ENCODE results near the gene STPG3. TPM values are rescaled to one million over a fixed set of nuclear protein-coding genes. Genes with fewer than 3 reads are reported as not detected.

The STPG3 gene
- total and polyA plus RNA-seq, 2 of the 8 experiments (the other 6 are each of a cell fraction or from before 2014, with no cell fraction given): not detected

DNA sequence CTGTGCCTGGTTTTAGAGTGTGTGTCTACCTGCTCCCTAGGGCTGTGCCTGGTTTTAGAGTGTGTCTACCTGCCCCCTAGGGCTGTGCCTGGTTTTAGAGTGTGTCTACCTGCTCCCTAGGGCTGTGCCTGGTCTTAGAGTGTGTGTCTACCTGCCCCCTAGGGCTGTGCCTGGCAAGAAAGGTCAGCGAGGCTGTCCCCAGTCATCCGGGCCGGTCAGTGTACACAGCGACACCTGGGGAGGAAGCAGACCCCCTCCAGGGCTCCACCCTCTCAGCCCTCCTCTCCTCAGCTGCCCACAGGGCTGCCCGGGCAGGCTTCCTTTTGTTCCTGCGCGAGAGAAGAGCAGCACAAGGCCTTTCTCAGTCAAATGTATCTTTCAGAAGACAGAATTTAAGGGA lies 46.9 kb downstream of the STPG3 start:
- H3K56ac ChIP-seq (replicated peaks; ENCODE audit: insufficient read length, low read depth, low read length): no peak overlapping the region
- DNase-seq (ENCODE audit: low read depth in 1 of 2, low spot score in 2 of 2) (peak in 1 of 2 experiments; percentile 54), FAIRE-seq (no peak)
- no peak overlapping the region for H2BK12ac ChIP-seq (ENCODE audit: low read depth, low read length)
- H3K36me3 ChIP-seq (ENCODE audit: control insufficient read depth in 2 of 4, insufficient read depth in 4 of 4, low read length in 3 of 4): no peaks in the 10 kb centered on the region
- peaks cover 3 to 32% (median 28%) of the 10 kb centered on the region in 4 experiments for H3K4me1 ChIP-seq (replicated peaks in 1 of 4; ENCODE audit: control insufficient read depth in 3 of 4, insufficient read depth in 4 of 4, low read length in 3 of 4)
- no peak overlapping the region for H3K9ac ChIP-seq (replicated peaks in 1 of 4; ENCODE audit: extremely low read depth in 1 of 4, low read depth in 3 of 4, low read length in 3 of 4)
- H2BK15ac ChIP-seq (ENCODE audit: low read length): no peak overlapping the region
- WGBS, 2 experiments (ENCODE audit: extremely low coverage in 1 of 2, insufficient coverage in 1 of 2, insufficient read length in 1 of 2, insufficient replicate concordance in 2 of 2, low coverage in 1 of 2, low lambda C conversion rate in 2 of 2, missing lambda C conversion rate in 1 of 2): 31% methylated on average over 7 of the region's 7 CpGs; no CpG with 5 or more reads in 1 of the 2 experiments
- no peak overlapping the region for H4K91ac ChIP-seq (replicated peaks; ENCODE audit: insufficient read length, low read length)
- H2BK120ac ChIP-seq (replicated peaks; ENCODE audit: low read depth, low read length): no peak overlapping the region
- CTCF ChIA-PET (ENCODE audit: partially characterized antibody): interaction anchor here (1.0 to 2.6 kb wide), 4 partner anchors 11 to 125 kb away, joined by 3 to 9 read pairs (median 4); partner anchors contain the start of genes EXD3 and NOXA1
- H4K20me1 ChIP-seq (replicated peaks in 1 of 2; ENCODE audit: control insufficient read depth in 1 of 2, insufficient read depth in 2 of 2, low read length in 2 of 2): peaks cover 3 to 11% of the 10 kb centered on the region in 2 experiments
- no peak overlapping the region for H2AK5ac ChIP-seq (ENCODE audit: low read depth, low read length)
- TF ChIP-seq SP1 (IDR thresholded peaks at IDR 0.05; ENCODE audit: low read depth, low read length) (no peak), MAFK (IDR thresholded peaks at IDR 0.05; ENCODE audit: low read depth, low read length) (no peak), KDM1A (IDR thresholded peaks at IDR 0.05; ENCODE audit: borderline replicate concordance, low read length) (no peak), FOSL1 (IDR thresholded peaks at IDR 0.05; ENCODE audit: insufficient read depth, low read depth, low read length) (no peak), POU5F1 (IDR thresholded peaks at IDR 0.05; ENCODE audit: low read depth, low read length) (no peak), EZH2 (IDR thresholded peaks at IDR 0.05; ENCODE audit: low read depth, low read length, severe bottlenecking) (peak; percentile 30)
- TF ChIP-seq, protein P1, sequence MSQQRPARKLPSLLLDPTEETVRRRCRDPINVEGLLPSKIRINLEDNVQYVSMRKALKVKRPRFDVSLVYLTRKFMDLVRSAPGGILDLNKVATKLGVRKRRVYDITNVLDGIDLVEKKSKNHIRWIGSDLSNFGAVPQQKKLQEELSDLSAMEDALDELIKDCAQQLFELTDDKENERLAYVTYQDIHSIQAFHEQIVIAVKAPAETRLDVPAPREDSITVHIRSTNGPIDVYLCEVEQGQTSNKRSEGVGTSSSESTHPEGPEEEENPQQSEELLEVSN (IDR thresholded peaks at IDR 0.05): no peak
- peaks cover 0 to 3% of the 10 kb centered on the region in 2 experiments; a peak in 1 of 4 replicates for H3K79me2 ChIP-seq (ENCODE audit: control insufficient read depth in 1 of 2, insufficient read depth in 2 of 2, low read length in 2 of 2)
- POLR2A ChIA-PET (ENCODE audit: partially characterized antibody): interaction anchor here (1.0 to 10.0 kb wide), 6 partner anchors 15 to 157 kb away, joined by 3 to 129 read pairs (median 4); partner anchors contain the start of genes TOR4A and TUBB4B
- no peak overlapping the region for H3K14ac ChIP-seq (ENCODE audit: insufficient read length)
- H2BK20ac ChIP-seq (ENCODE audit: low read length): 0 out of 2 replicates have a peak overlapping the region, but pooled peaks have one; percentile 3
- peak overlapping the region; percentile 87 to 98; a peak in 3 of 4 replicates for H3K4me2 ChIP-seq (ENCODE audit: insufficient read depth in 1 of 2, low read depth in 2 of 2, low read length in 2 of 2)
- H4K8ac ChIP-seq (ENCODE audit: extremely low read depth, insufficient read depth, low read length): no peak overlapping the region
- no peak overlapping the region for H2AFZ ChIP-seq (ENCODE audit: low read length)
- H4K5ac ChIP-seq (ENCODE audit: insufficient read length, low read depth, low read length): no peak overlapping the region
- H3K9me3 ChIP-seq (ENCODE audit: insufficient read depth in 2 of 2, low read depth in 1 of 2, low read length in 1 of 2): peaks cover 0 to 4% of the 10 kb centered on the region in 2 experiments; a peak in 2 of 4 replicates
- peaks cover 3% of the 10 kb centered on the region for H3K79me1 ChIP-seq (ENCODE audit: low read depth, low read length)
- H3K4me3 ChIP-seq (ENCODE audit: extremely low read depth in 1 of 4, insufficient read depth in 2 of 4, low read depth in 3 of 4, low read length in 4 of 4): peak overlapping the region in 1 of 4 experiments; percentile 97; a peak in 2 of 8 replicates
- no peak overlapping the region for H3K18ac ChIP-seq (ENCODE audit: extremely low read depth, low read length)
- peaks cover 0 to 28% (median 14%) of the 10 kb centered on the region in 4 experiments; a peak in 5 of 7 replicates for H3K27me3 ChIP-seq (replicated peaks in 1 of 4; ENCODE audit: control insufficient read depth in 3 of 4, extremely low read depth in 1 of 4, insufficient read depth in 3 of 4, low read length in 3 of 4)
- no peak overlapping the region for H3K23ac ChIP-seq (ENCODE audit: insufficient read length)
- no peak overlapping the region for H3K27ac ChIP-seq (ENCODE audit: low read depth, low read length)
- H3K23me2 ChIP-seq (ENCODE audit: low read depth, low read length): peaks cover 15% of the 10 kb centered on the region
- no peak overlapping the region for H3K4ac ChIP-seq (replicated peaks; ENCODE audit: insufficient read length, low read depth, low read length)
- H2BK5ac ChIP-seq (ENCODE audit: low read depth, low read length): no peak overlapping the region

All from H1 (cell line).